ENCODE measurements around the gene METTL5.

GRCh38 chr2:169819106-169819505 lies 5.6 kb downstream of the METTL5 start:
- TF ChIP-seq POLR2A (IDR thresholded peaks at IDR 0.05) (no peak), CTCF (IDR thresholded peaks at IDR 0.05) (no peak), POLR2AphosphoS5 (IDR thresholded peaks at IDR 0.05) (no peak), EP300 (IDR thresholded peaks at IDR 0.05) (no peak)
